IPS-15b (cell line): Measurements from ENCODE around the gene ALDH4A1.
"Not testable (repeated sequence)": the region's sequence is repeated elsewhere in the genome, so short reads cannot be mapped to it uniquely, and the experiment has no call there.

ENCODE experiments used
- H3K27me3 ChIP-seq: one replicate; pipeline ENCODE4 v1.6.1; 2013; ENCODE audit warnings: low read length; ENCODE audit not compliant: control insufficient read depth, insufficient read depth
- H3K36me3 ChIP-seq: one replicate; pipeline ENCODE4 v1.6.1; 2013; ENCODE audit warnings: low read length; ENCODE audit not compliant: control insufficient read depth, insufficient read depth
- H3K4me1 ChIP-seq: one replicate; pipeline ENCODE4 v1.6.1; 2013; ENCODE audit warnings: mild to moderate bottlenecking, low read length; ENCODE audit not compliant: control insufficient read depth, insufficient read depth
- H3K4me3 ChIP-seq: one replicate; pipeline ENCODE4 v1.5.1; 2013; ENCODE audit warnings: low read depth, low read length
- H3K9ac ChIP-seq: one replicate; pipeline ENCODE4 v1.6.1; 2013; ENCODE audit warnings: low read depth, mild to moderate bottlenecking, low read length
- H3K9me3 ChIP-seq: one replicate; pipeline ENCODE4 v1.6.1; 2013; ENCODE audit warnings: mild to moderate bottlenecking, low read length; ENCODE audit not compliant: control insufficient read depth, insufficient read depth

ALDH4A1 gene

DNA sequence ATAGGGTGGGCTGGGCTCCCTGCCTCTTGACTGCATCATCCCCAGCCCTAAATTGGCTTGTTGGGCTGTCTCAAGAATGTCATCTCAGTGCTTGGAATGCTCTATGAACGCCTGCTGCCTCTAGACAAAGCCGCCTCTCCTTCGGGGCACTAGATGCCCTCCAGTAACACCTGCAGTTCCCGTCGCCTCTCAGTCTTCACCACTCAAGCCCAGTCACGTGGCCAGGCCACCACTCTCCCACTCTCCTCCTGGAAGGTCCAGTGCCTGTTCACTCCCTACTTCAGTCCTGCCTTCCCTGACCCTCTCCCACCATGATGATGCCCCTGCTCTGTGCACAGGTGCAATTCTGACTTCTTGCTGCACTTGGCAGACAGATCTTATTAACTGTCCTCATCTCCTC is 49.9 kb downstream of the ALDH4A1 start:
- H3K9ac ChIP-seq = no peak overlapping the region

DNA sequence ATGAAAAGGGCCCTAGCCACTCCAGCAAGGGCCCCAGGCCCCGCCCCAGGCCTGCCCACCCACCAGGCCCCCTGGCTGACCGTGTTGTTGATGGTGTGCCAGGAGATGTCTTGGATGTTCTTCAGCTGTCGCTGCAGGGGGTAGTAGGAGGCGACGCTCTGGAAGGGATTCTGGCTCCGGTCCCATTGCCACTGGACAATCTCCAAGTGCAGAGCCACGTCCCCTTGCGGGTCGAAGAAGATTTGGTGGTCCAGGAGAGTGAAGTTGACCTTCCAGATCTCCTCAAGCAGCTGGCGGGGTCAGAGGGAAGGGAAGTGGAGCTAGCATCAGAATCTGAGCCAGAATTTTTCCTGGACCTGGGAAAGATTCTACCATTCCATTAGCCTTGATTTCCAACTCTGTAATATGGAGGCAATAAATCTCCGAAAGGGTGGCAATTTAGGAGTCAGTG is 53.1 kb downstream of the ALDH4A1 start:
- H3K4me1 ChIP-seq = no peaks in the 10 kb centered on the region
- H3K9me3 ChIP-seq = no peaks in the 10 kb centered on the region
- H3K36me3 ChIP-seq = no peaks in the 10 kb centered on the region
- peaks cover 16% of the 10 kb centered on the region for H3K27me3 ChIP-seq
- H3K9ac ChIP-seq = no peak overlapping the region
- no peak overlapping the region for H3K4me3 ChIP-seq

More for the DNA sequence above, 49.9 kb downstream of the ALDH4A1 start:
- no peaks in the 10 kb centered on the region for H3K36me3 ChIP-seq
- H3K4me3 ChIP-seq = no peak overlapping the region
- no peaks in the 10 kb centered on the region for H3K4me1 ChIP-seq
- no peaks in the 10 kb centered on the region for H3K9me3 ChIP-seq
- peaks cover 8% of the 10 kb centered on the region for H3K27me3 ChIP-seq

DNA sequence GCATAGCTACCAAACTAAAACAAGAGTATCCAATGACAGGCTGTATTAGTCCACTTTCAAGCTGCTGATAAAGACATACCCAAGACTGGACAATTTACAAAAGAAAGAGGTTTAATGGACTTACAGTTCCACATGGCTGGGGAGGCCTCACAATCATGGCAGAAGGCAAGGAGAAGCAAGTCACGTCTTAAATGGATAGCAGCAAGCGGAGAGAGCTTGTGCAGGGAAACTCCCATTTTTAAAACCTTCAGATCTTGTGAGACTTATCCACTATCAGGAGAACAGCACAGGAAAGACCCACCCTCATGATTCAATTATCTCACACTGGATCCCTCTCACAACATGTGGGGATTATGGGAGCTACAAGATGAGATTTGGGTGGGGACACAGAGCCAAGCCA is 54.6 kb downstream of the ALDH4A1 start:
- not testable (repeated sequence) for H3K4me3 ChIP-seq, H3K4me1 ChIP-seq, H3K9me3 ChIP-seq, H3K36me3 ChIP-seq, H3K9ac ChIP-seq
- peaks cover 16% of the 10 kb centered on the region for H3K27me3 ChIP-seq

DNA sequence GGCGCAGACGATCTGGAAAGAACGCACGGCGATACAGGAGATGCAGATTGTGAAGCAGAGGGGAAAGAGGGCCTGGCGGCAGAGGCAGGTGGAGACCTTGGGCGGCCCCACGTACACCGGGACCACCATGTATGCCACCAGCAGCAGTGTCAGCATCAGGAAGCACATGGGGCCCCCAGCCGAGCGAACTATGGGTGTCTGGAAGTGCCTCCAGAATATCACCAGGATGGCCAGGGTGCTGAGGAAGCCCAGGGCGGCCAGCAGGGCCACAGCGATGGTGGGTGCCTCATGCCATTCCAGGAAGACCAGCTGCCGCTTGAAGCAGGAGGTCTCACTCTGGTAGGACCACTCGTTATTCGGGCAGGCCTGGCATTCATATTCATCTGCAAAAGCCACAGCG is 62.2 kb downstream of the ALDH4A1 start:
- Histone ChIP-seq H3K27me3 (no peaks in the 10 kb centered on the region), H3K4me3 (no peak overlapping the region), H3K9me3 (no peaks in the 10 kb centered on the region), H3K9ac (no peak overlapping the region), H3K4me1 (no peaks in the 10 kb centered on the region), H3K36me3 (no peaks in the 10 kb centered on the region)

DNA sequence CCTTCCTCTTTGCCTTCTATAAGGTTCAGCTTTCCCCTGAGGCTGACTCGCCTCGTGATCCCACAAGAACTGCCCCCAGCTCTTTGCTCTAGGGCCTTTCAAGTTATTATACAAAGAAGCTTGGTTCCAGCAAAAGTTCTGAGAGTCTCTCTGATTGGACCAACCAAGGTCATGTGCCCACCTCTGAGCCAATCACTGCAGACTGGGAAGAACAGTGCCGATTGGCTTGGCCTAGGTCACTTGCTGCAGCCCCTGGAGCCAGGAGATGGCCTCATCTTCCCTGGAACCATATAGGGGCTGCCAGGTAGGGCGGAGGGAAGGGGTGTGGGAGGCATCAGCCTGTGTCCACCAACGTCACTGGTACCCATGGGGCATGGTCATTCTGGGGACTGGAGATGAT is 65.7 kb downstream of the ALDH4A1 start:
- Histone ChIP-seq H3K4me3 (no peak overlapping the region), H3K36me3 (no peaks in the 10 kb centered on the region), H3K9me3 (no peaks in the 10 kb centered on the region), H3K27me3 (peaks cover 2% of the 10 kb centered on the region), H3K4me1 (no peaks in the 10 kb centered on the region), H3K9ac (no peak overlapping the region)

DNA sequence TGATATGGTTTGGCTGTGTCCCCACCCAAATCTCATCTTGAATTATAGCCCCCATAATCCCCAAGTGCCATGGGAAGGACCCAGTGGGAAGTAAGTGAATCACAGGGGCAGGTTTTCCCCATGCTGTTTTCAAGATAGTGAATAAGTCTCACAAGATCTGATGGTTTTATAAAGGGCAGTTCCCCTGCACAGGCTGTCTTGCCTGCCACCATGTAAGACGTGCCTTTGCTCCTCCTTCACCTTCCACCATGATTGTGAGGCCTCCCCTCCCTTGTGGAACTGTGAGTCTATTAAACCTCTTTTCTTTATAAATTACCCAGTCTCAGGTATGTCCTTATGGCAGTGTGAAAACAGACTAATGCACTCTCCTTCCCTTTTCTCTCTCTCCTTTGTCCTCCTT is 70.0 kb downstream of the ALDH4A1 start:
- H3K27me3 ChIP-seq, H3K36me3 ChIP-seq, H3K4me1 ChIP-seq, H3K9me3 ChIP-seq, H3K9ac ChIP-seq, H3K4me3 ChIP-seq: not testable (repeated sequence)

DNA sequence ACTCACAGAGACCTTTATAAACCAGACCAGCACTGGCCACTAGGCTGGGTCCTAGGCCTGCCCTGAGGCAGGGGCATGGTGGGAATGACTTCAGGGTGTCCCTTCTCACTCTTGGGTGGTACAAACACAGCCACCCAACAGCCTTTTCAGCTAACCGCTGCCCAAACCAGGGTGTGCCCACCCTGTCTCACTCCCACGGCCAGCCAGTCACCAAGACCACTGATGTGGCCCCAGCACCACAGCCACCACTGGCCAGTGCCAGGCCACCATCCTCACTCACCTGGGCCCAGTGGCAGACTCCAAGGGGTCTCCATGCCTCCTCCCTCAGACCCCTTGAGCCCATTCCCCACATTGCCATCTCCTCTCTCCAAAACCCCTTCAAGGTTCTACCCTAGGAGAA is 70.7 kb downstream of the ALDH4A1 start:
- Histone ChIP-seq H3K36me3 (no peaks in the 10 kb centered on the region), H3K9me3 (peaks cover 2% of the 10 kb centered on the region), H3K27me3 (peaks cover 2% of the 10 kb centered on the region), H3K4me1 (no peaks in the 10 kb centered on the region), H3K4me3 (no peak overlapping the region), H3K9ac (no peak overlapping the region)

DNA sequence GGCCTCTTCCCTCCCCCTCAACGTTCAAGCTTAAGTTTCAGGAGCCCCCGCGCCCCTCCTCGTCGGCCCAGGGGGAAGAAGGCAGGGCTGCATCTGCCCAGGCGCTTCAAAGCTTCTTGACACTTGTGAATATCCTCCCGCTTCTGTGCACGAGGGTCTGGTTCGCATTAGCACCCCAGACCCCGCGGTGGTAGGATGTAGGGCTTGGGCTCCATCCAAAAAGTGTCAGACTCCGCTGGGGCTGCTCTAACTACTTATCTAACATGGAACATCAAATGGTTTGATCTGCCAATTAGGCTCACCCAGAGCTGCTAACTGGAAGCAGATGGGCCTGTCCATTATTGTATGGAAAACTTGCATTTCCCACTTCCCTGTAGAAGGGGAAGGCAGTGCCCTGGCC is 71.8 kb downstream of the ALDH4A1 start:
- peaks cover 2% of the 10 kb centered on the region for H3K27me3 ChIP-seq
- no peaks in the 10 kb centered on the region for H3K36me3 ChIP-seq
- peaks cover 2% of the 10 kb centered on the region for H3K9me3 ChIP-seq
- no peaks in the 10 kb centered on the region for H3K4me1 ChIP-seq
- H3K4me3 ChIP-seq = no peak overlapping the region
- H3K9ac ChIP-seq = no peak overlapping the region

DNA sequence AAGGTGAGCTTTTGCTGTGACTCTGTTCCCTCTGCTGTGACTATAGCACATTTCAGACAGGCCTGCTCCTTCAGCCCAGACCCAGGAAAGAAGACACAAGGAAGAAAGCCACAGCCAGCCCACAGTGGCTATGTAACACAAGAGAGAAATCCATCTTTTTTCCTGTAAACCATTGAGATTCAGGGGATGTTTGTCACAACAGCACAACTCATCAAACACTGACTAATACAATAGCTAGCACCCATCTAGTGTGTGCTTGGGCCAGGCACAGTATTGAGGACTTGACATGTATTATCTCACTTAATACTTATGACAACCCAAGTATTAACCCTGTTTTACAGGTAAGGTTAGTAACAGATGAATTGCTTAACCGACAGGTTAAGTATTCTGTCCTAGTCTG is 72.7 kb downstream of the ALDH4A1 start:
- Histone ChIP-seq H3K4me3 (no peak overlapping the region), H3K9ac (no peak overlapping the region)

DNA sequence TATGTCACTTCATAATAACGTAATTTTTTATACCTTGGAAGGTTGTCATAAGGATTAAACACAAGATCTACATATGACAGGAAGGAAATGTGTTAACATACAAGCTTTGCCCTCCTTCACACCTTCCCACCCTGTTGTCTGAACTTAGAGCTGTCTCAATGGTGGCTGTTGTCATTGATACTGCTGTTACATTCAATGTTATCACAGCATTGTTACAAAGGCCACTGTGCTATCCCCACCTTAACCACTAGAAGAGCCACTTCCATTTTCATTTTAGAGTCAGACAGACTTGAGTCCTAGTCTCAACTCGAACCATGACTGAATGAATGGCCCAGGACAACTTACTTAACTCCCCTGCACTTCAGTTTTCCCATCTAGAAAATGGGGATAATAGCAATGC is 74.1 kb downstream of the ALDH4A1 start:
- peaks cover under 1% of the 10 kb centered on the region for H3K27me3 ChIP-seq
- no peaks in the 10 kb centered on the region for H3K36me3 ChIP-seq
- peaks cover 2% of the 10 kb centered on the region for H3K9me3 ChIP-seq
- no peaks in the 10 kb centered on the region for H3K4me1 ChIP-seq
- no peak overlapping the region for H3K4me3 ChIP-seq
- H3K9ac ChIP-seq = no peak overlapping the region

More for the DNA sequence above, 72.7 kb downstream of the ALDH4A1 start:
- H3K27me3 ChIP-seq = peaks cover 2% of the 10 kb centered on the region
- no peaks in the 10 kb centered on the region for H3K4me1 ChIP-seq
- H3K9me3 ChIP-seq = peaks cover 2% of the 10 kb centered on the region
- H3K36me3 ChIP-seq = no peaks in the 10 kb centered on the region

DNA sequence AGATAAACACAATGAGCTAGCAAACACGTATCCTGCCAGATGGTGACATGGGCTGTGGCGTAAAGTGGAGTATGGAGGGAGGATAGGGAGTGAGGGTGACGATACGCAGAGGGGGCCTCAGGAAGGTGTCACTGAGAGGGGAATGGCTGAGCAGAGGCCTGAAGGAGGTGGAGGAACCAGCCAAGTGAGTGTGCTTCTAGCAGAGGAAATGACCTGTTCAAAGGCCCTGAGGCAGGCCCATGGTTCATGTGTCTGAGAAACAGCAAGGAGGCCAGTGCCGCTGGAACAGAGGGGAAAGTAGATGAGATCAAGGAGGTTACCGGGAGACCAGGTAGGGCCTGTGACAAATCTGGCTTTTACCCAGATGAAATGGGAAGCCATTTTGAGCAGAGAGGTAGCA is 78.9 kb downstream of the ALDH4A1 start:
- Histone ChIP-seq H3K4me1 (peaks cover 2% of the 10 kb centered on the region), H3K27me3 (peaks cover 6% of the 10 kb centered on the region), H3K9me3 (peaks cover 2% of the 10 kb centered on the region), H3K36me3 (no peaks in the 10 kb centered on the region), H3K9ac (no peak overlapping the region), H3K4me3 (no peak overlapping the region)
